Measurements from ENCODE around the gene COPG1. TPM values are rescaled to one million over a fixed set of nuclear protein-coding genes. Genes with fewer than 3 reads are reported as not detected.
A peak's percentile ranks its signal among the peaks of the same experiment; 100 is the strongest.

COPG1 gene
- polyA plus RNA-seq, 3 donors = 59.9 to 94.5 (median 60.2) TPM

- Histone ChIP-seq H3K27me3 (ENCODE audit: control insufficient read depth in 2 of 2, insufficient read depth in 2 of 2, low read length in 2 of 2) (no peaks in the 10 kb centered on the region), H3K36me3 (replicated peaks in 1 of 2; ENCODE audit: control insufficient read depth in 1 of 2, insufficient read depth in 2 of 2, low read length in 2 of 2) (peaks cover 92 to 100% of the 10 kb centered on the region in 2 donors), H3K4me1 (ENCODE audit: control insufficient read depth in 1 of 2, insufficient read depth in 2 of 2, low read length in 2 of 2) (no peaks in the 10 kb centered on the region), H3K4me3 (replicated peaks in 1 of 3; ENCODE audit: low read depth in 2 of 3, low read length in 3 of 3) (no peak overlapping the region), H3K9ac (ENCODE audit: insufficient read depth, low read length, poor library complexity, severe bottlenecking) (no peak overlapping the region), H2AFZ (ENCODE audit: insufficient read depth, low read depth, low read length, poor library complexity, severe bottlenecking) (no peak overlapping the region), H4K20me1 (ENCODE audit: insufficient read depth, low read length) (peaks cover 61% of the 10 kb centered on the region), H3K79me2 (ENCODE audit: insufficient read depth, low read length) (peaks cover 46% of the 10 kb centered on the region), H3K4me2 (replicated peaks; ENCODE audit: extremely low read depth, low read length, poor library complexity, severe bottlenecking) (no peak overlapping the region), H3K9me3 (replicated peaks in 1 of 2; ENCODE audit: control insufficient read depth in 1 of 2, insufficient read depth in 1 of 2, low read length in 2 of 2) (no peaks in the 10 kb centered on the region), H3K27ac (ENCODE audit: low read depth in 1 of 2, low read length in 2 of 2) (peak overlapping the region in 1 of 2 donors; percentile 20)
- Mint-ChIP-seq H3K27me3 (ENCODE audit: low read depth in 3 of 3) (peaks cover 0 to 3% (median 0%) of the 10 kb centered on the region in 3 donors), H3K4me3 (no peak overlapping the region), H3K27ac (no peak overlapping the region), H3K4me1 (no peaks in the 10 kb centered on the region), H3K36me3 (peaks cover 95 to 100% of the 10 kb centered on the region in 2 donors), H3K9me3 (peaks cover 0 to 1% (median 0%) of the 10 kb centered on the region in 7 donors)
- 94% methylated on average over 8 of the region's 11 CpGs for WGBS (ENCODE audit: insufficient coverage)
- intact Hi-C loops (cut with micrococcal nuclease) = no loop called here
- DNase-seq = no peak
- TF ChIP-seq, protein P1, sequence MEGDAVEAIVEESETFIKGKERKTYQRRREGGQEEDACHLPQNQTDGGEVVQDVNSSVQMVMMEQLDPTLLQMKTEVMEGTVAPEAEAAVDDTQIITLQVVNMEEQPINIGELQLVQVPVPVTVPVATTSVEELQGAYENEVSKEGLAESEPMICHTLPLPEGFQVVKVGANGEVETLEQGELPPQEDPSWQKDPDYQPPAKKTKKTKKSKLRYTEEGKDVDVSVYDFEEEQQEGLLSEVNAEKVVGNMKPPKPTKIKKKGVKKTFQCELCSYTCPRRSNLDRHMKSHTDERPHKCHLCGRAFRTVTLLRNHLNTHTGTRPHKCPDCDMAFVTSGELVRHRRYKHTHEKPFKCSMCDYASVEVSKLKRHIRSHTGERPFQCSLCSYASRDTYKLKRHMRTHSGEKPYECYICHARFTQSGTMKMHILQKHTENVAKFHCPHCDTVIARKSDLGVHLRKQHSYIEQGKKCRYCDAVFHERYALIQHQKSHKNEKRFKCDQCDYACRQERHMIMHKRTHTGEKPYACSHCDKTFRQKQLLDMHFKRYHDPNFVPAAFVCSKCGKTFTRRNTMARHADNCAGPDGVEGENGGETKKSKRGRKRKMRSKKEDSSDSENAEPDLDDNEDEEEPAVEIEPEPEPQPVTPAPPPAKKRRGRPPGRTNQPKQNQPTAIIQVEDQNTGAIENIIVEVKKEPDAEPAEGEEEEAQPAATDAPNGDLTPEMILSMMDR (IDR thresholded peaks at IDR 0.05) = no peak
Measured at GRCh38 chr3:129257609-129258008, 8.2 kb downstream of the COPG1 start.

DNA sequence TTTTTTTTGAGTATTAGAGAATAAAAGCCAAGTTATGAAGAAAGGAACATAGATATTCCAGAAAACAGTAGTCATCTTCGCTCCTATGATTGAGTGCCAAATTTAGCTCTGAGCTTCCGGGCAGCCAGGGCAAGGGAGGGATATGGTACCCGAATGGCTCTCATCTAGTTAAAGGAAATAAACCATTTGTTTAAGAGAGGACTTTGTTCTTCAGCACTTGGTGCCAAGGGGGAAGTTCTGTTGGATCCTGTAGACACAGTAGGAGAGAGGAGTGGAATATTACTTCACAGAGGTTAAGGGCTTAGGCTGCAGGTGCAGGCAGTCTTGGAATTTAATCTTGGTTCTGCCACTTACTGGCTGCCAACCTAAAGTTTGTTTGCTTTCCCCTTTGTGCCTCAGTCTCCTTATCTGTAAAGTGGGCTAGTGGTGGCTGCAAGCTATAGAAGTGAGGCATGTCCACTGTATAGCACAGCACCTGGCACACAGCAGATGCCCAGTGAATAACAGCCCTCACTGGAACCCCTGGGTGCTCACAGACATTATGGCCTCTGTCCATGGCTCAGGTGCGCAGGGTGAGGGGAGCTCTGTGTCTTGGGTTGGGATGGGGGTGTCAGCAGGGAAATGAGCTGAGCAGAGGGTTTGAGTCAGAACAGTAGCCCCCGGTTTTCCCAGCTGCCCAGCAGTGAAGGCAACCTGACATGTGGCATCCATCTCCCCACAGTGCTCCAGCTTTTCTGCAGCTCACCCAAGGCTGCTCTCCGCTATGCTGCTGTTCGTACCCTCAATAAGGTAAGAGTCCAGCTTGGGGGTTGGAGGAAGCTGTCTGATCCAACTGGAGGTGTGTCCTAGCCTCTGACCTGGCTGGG lies 10.4 kb downstream of the COPG1 start:
- H3K27ac Mint-ChIP-seq = peak overlapping the region in 3 of 7 donors; percentile 26 to 54 (median 49)

More for the DNA sequence above, 10.4 kb downstream of the COPG1 start:
- Histone ChIP-seq H3K79me2 (ENCODE audit: insufficient read depth, low read length) (peaks cover 30% of the 10 kb centered on the region), H3K9me3 (replicated peaks in 1 of 2; ENCODE audit: control insufficient read depth in 1 of 2, insufficient read depth in 1 of 2, low read length in 2 of 2) (no peaks in the 10 kb centered on the region), H4K20me1 (ENCODE audit: insufficient read depth, low read length) (peaks cover 69% of the 10 kb centered on the region), H3K4me3 (replicated peaks in 1 of 3; ENCODE audit: low read depth in 2 of 3, low read length in 3 of 3) (no peak overlapping the region), H3K27me3 (ENCODE audit: control insufficient read depth in 2 of 2, insufficient read depth in 2 of 2, low read length in 2 of 2) (no peaks in the 10 kb centered on the region), H3K27ac (ENCODE audit: low read depth in 1 of 2, low read length in 2 of 2) (no peak overlapping the region), H2AFZ (ENCODE audit: insufficient read depth, low read depth, low read length, poor library complexity, severe bottlenecking) (no peak overlapping the region), H3K4me1 (ENCODE audit: control insufficient read depth in 1 of 2, insufficient read depth in 2 of 2, low read length in 2 of 2) (no peaks in the 10 kb centered on the region), H3K9ac (ENCODE audit: insufficient read depth, low read length, poor library complexity, severe bottlenecking) (no peak overlapping the region), H3K36me3 (replicated peaks in 1 of 2; ENCODE audit: control insufficient read depth in 1 of 2, insufficient read depth in 2 of 2, low read length in 2 of 2) (peaks cover 95 to 100% of the 10 kb centered on the region in 2 donors), H3K4me2 (replicated peaks; ENCODE audit: extremely low read depth, low read length, poor library complexity, severe bottlenecking) (no peak overlapping the region)
- no peaks in the 10 kb centered on the region for H3K27me3 Mint-ChIP-seq (ENCODE audit: low read depth in 3 of 3)
- intact Hi-C loops (cut with micrococcal nuclease) = loop anchor here in 1 of 2 donors (10.0 kb wide), 1 partner anchor 375 kb away; no protein-coding TSS in a partner anchor
- H3K4me3 Mint-ChIP-seq = no peak overlapping the region
- H3K4me1 Mint-ChIP-seq = no peaks in the 10 kb centered on the region
- H3K36me3 Mint-ChIP-seq = peaks cover 96 to 100% of the 10 kb centered on the region in 2 donors
- DNase-seq = no peak
- peaks cover 0 to 1% (median 0%) of the 10 kb centered on the region in 7 donors for H3K9me3 Mint-ChIP-seq
- TF ChIP-seq, protein P1 (IDR thresholded peaks at IDR 0.05) = no peak
- 100% methylated on average over 6 of the region's 7 CpGs for WGBS (ENCODE audit: insufficient coverage)
